K562 treated with DMSO at 1 percent for 12 hours (cell line): ENCODE data around the gene OR1E2. TPM values are rescaled to one million over a fixed set of nuclear protein-coding genes. Genes with fewer than 3 reads are reported as not detected.

Experiments
- total RNA-seq: library from RNA; unstranded; fragments of 300-600 nt; gene quantifications from 2 replicates; pipeline ENCODE4 v1.2.3, GENCODE V29; 2022; ENCODE audit not compliant: insufficient read depth

The OR1E2 gene, protein sequence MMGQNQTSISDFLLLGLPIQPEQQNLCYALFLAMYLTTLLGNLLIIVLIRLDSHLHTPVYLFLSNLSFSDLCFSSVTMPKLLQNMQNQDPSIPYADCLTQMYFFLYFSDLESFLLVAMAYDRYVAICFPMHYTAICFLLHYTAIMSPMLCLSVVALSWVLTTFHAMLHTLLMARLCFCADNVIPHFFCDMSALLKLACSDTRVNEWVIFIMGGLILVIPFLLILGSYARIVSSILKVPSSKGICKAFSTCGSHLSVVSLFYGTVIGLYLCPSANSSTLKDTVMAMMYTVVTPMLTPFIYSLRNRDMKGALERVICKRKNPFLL
- total RNA-seq = not detected in 2 replicates

GRCh38 chr17:3433741-3434140 lies at the start of gene OR1E2:
Gene OR1E2 (minus strand): TSS chr17:3433841. CDS start chr17:3433841, 0 bp downstream.

GRCh38 chr17:3475812-3476610 lies 42.4 kb upstream of the OR1E2 start, which contains the start of gene ASPA:
Gene ASPA (plus strand): TSS chr17:3475997. CDS start chr17:3476160, 163 bp downstream.

DNA sequence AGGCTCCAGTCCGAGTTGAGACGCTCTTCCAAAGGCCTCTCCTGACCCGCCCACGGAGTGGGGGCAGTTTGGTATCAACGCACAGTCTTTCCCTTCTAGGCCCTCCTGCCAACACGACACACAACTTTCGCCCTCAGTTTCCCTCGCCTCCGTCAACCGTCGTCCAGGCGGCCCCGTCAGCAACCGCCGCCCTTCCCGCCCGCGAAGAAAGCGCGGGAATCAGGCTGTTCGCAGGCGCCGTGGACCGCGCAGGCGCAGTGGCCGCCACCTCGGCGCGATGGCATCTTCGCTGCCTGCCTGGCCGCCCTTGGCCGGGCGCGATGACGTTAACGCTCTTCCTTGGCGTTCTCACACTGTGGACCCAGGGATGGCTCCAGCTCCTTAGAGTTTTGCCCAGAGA lies 38.0 kb upstream of the OR1E2 start, which contains the start of gene SPATA22:
Gene SPATA22, minus strand, starts transcription at position 221 of the 400 bp plus-strand sequence. CDS start 2,494 bp downstream, outside the sequence.

GRCh38 chr17:3411070-3411469 lies 22.6 kb downstream of the OR1E2 start, which contains the start of gene OR3A3:
Gene OR3A3 (plus strand): TSS chr17:3411370.

GRCh38 chr17:3398310-3398709 lies 35.3 kb downstream of the OR1E2 start, which contains the start of gene OR1E1:
Gene OR1E1 (minus strand): TSS chr17:3398410. CDS start chr17:3398410, 0 bp downstream.

DNA sequence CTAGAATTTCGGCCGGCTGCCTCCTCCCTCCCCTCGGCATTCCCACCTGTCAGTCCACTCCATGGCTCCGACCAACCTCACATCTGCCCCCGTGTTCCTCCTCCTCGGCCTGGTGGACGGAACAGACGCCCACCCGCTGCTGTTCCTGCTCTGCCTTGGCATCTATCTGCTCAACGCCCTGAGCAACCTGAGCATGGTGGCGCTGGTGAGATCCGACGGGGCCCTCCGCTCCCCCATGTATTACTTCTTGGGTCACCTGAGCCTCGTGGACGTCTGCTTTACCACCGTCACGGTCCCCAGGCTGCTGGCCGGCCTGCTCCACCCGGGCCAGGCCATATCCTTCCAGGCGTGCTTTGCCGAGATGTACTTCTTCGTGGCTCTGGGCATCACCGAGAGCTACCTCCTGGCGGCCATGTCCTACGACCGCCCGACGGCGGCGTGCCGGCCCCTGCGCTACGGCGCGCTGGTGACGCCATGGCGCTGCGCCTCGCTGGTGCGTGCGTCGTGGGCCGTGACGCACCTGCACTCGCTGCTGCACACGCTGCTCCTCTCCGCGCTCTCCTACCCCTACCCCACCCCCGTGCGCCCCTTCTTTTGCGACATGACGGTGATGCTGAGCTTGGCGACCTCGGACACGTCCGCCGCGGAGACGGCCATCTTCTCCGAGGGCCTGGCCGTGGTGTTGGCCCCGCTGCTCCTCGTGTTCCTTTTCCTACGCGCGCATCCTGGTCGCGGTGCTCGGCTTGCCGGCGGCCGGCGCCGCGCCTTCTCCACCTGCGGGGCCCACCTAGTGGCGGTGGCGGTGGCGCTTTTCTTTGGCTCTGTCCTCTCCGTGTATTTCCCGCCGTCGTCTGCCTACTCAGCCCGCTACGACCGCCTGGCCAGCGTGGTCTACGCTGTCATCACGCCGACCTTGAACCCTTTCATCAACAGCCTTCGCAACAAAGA lies 47.5 kb downstream of the OR1E2 start, which contains the start of gene OR3A2:
Gene OR3A2, minus strand, starts transcription at position 440 of the 948 bp plus-strand sequence.

Other genes with a start within 250 kb of the OR1E2 start
- gene OR1A2, start 236.3 kb downstream of the OR1E2 start, total RNA-seq = not detected in 2 replicates
- not detected in 2 replicates for gene OR1A1, start 226.2 kb downstream of the OR1E2 start, total RNA-seq
- not detected in 2 replicates for gene OR3A1, start 135.5 kb downstream of the OR1E2 start, total RNA-seq
- gene OR3A2, start 47.5 kb downstream of the OR1E2 start, total RNA-seq = not detected in 2 replicates
- not detected in 2 replicates for gene OR1E1, start 35.4 kb downstream of the OR1E2 start, total RNA-seq
- not detected in 2 replicates for gene OR3A3, start 22.5 kb downstream of the OR1E2 start, total RNA-seq
- gene SPATA22, start 38.0 kb upstream of the OR1E2 start, total RNA-seq = 0.53 TPM in 1 of 2 replicates, not detected in the other
- gene ASPA, start 42.2 kb upstream of the OR1E2 start, total RNA-seq = not detected in 2 replicates
- gene TRPV3, start 124.0 kb upstream of the OR1E2 start, total RNA-seq = not detected in 2 replicates
- gene TRPV1, start 175.6 kb upstream of the OR1E2 start, total RNA-seq = 0.55 and 1.6 TPM in 2 replicates
- gene SHPK, start 202.4 kb upstream of the OR1E2 start, total RNA-seq = 11.5 and 22.0 TPM in 2 replicates
- gene CTNS, start 202.9 kb upstream of the OR1E2 start, total RNA-seq = 13.6 and 28.7 TPM in 2 replicates
- gene TAX1BP3, start 234.7 kb upstream of the OR1E2 start, total RNA-seq = 44.2 and 50.8 TPM in 2 replicates
- gene EMC6, start 235.0 kb upstream of the OR1E2 start, total RNA-seq = 137 and 157 TPM in 2 replicates